GM18868 (cell line): ENCODE measurements around the gene PIK3R6.

Experiments used
- ATAC-seq: cut with Tn5 transposase; IDR thresholded peaks from one replicate; pipeline ENCODE4 v1.9.1; 2021; ENCODE audit warnings: mild to moderate bottlenecking, moderate library complexity; ENCODE audit not compliant: unreplicated experiment

PIK3R6 gene

GRCh38 chr17:8757189-8757588, 110.3 kb downstream of the PIK3R6 start:
- no peak for ATAC-seq

DNA sequence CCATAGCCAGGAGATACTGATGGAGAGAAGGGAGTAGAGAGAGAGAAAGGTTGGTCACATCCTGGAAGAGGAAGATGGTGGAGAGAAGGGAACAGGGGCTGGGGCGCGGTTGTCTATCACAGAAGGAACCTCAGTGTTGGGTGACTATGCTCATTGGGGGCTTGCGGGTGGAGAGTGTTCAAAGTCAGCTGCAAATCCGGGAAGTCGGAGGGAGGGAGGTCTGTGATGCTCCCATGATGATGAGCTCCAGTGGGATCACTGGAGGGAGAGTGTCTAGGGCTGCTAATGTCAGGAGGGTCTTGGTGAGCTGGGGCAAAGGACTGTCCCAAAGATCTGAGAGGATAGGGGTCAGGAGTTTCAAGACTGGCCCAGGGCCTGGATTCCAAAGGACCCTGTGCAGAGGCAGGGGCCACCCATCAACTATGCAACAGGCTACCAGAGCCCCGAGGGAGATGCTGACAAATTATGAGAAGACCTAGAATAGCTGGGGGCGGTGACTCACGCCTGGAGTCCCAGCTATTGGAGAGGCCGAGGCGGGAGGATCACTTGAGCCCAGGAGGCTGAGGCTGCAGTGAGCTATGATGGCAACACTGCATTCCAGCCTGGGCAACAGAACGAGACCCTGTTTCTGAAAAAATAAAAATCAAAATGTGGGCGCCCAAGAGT, 111.8 kb downstream of the PIK3R6 start:
- ATAC-seq: no peak

DNA sequence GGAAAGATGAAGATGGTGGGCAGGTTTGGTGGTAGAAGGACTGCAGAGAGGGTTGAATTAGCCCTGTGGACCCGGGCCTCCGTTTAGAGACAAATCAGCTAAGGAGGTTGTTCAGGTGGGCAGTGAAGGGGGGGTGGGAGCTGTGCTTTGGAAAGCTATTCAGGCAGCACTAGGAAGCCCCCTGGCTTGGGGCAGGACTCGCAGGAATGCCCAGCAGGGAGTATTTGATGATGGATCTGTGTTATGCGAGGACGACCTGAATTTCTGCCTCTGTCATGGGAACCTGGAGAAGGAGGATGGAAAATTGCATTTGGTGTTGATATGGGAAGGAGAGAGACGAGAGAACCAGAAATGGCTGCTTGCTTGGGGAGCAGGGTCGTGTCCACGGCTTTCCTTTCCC, 112.6 kb downstream of the PIK3R6 start:
- ATAC-seq: no peak

DNA sequence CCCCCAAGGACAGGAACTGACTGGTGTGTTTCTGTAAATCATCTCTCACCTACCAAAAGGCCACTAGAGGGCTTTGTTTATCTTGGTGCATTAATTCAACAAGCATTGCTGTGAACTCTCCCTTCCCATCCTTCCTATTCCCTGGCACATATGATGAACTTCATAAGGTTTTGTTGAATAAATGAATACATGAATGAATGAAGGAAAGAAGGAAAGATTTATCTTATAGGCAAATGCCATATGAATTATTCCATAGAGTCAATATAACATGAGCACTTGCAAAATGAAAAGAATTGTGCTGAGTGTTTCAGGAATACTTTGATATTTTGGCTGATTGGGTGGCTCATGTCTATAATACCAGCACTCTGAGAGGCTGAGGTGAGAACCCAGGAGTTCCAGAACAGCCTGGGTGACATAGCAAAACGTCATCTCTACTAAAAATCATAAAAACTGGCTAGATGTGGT, 113.5 kb downstream of the PIK3R6 start:
- ATAC-seq: no peak

DNA sequence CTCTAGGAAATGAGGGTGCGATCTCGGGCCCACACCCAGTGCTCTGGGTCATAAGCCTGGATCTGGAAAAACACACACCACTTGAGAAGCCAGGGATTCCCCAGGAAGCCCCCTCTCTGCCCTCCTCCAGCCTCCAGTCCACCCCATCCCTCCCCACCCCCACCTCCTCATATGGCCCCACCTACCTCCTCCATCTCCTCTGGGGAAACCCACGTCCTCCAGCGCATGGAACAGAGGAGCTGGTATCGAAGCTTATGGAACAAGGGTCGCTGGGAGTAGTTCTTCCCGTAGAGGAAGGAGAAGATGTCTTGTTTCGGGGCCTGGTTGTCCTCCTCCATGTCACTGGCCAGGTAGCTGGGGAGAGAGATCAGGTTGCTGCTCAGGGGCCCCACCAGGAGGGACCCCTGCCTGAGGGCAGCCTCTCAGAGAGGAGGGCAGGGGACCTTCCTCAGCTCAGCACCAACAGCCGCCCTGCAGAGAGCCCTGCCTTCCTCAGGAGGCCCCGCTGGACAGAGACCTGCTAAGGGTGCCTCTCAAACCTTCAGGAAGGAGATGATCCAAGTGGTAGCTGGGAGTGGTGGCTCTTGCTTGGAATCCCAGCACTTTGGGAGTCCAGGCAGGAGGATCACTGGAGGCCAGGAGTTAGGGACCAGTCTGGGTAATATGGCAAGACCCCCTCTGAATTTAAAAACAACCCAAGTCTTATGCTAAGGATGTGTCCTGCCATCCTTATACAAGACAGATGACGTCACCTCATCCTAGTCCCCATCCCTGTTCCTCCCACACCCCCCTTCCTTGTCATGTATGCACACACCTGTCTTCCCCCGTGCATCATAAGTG, 114.1 kb downstream of the PIK3R6 start:
- ATAC-seq: no peak
